Lung (tissue), 12 donors: ENCODE data around the gene ECHS1. TPM values are rescaled to one million over a fixed set of nuclear protein-coding genes. Genes with fewer than 3 reads are reported as not detected.

Source experiments
- ATAC-seq: fragments of 200-7000 bp; cut with Tn5 transposase; one replicate; pipeline ENCODE4 v1.9.1; 2020; ENCODE audit warnings: moderate number of reproducible peaks; ENCODE audit not compliant: insufficient read depth, low FRiP score
- DNase-seq, 3 donors: peaks; one replicate each; pipeline ENCODE4 v3.0.0-alpha.2; 2013 to 2017
- H3K27ac ChIP-seq, 2 donors: one replicate each; pipeline ENCODE4 v1.5.1; 2013; ENCODE audit warnings: mild to moderate bottlenecking in 2 of 2, moderate library complexity in 2 of 2, control low read depth in 1 of 2, inconsistent platforms in 1 of 2, low read depth in 1 of 2, low read length in 1 of 2
- H3K27me3 ChIP-seq, 3 donors: one replicate each; pipeline ENCODE4 v1.5.1; 2013; ENCODE audit warnings: low read length in 2 of 3; ENCODE audit not compliant: control insufficient read depth in 3 of 3, insufficient read depth in 3 of 3
- H3K36me3 ChIP-seq, 4 donors: one replicate each; pipeline ENCODE4 v1.5.1; 2013; ENCODE audit warnings: low read length in 4 of 4, mild to moderate bottlenecking in 1 of 4, moderate library complexity in 1 of 4; ENCODE audit not compliant: control insufficient read depth in 4 of 4, insufficient read depth in 4 of 4
- H3K4me1 ChIP-seq, 5 donors: one replicate each; pipeline ENCODE4 v1.5.1; 2013; ENCODE audit warnings: low read length in 5 of 5, mild to moderate bottlenecking in 2 of 5, moderate library complexity in 1 of 5; ENCODE audit not compliant: control insufficient read depth in 5 of 5, insufficient read depth in 5 of 5
- H3K4me3 ChIP-seq: one replicate; pipeline ENCODE4 v1.5.1; 2013; ENCODE audit warnings: mild to moderate bottlenecking, control low read depth, moderate library complexity
- H3K9ac ChIP-seq, 2 donors: one replicate each; pipeline ENCODE4 v1.5.1; 2013; ENCODE audit warnings: low read length in 2 of 2, control low read depth in 1 of 2; ENCODE audit not compliant: insufficient read depth in 1 of 2
- H3K9me3 ChIP-seq, 4 donors: one replicate each; pipeline ENCODE4 v1.5.1; 2013; ENCODE audit warnings: low read length in 3 of 4, mild to moderate bottlenecking in 1 of 4, moderate library complexity in 1 of 4; ENCODE audit not compliant: control insufficient read depth in 4 of 4, insufficient read depth in 3 of 4
- WGBS, 2 donors: extraction: QIAGEN DNeasy Blood & Tissue Kit; methylation state at CpG; one replicate each; pipeline ENCODE4 v1.1.7; 2013; 5-methylcytosine and 5-hydroxymethylcytosine counted together
- polyA plus RNA-seq, 2 donors: library from polyadenylated mRNA; stranded (reverse); fragments of 200-250 nt; gene quantifications; one replicate each; pipeline ENCODE4 v1.2.1, GENCODE V29; 2013
- total RNA-seq, 2 donors: library from RNA; depleted of rRNA in 1 of 2; stranded (reverse); fragments of >200 nt in 1 of 2; gene quantifications; one replicate each; pipeline ENCODE4 v1.2.1, GENCODE V29; 2014 to 2021
- TF ChIP-seq, protein P1 (sequence below): IDR thresholded peaks from 2 replicates; pipeline ENCODE4 v1.5.1; 2012; ENCODE audit warnings: mild to moderate bottlenecking; ENCODE audit errors: control extremely low read depth, extremely low read depth
- donor health status: control.
- donor health status: control.
- donor health status: Bipolar disorder and iron deficiency.
- donor health status: healthy.
- donor health status: DM: yes; HTN: yes; CAD: no.

The ECHS1 gene
- total and polyA plus RNA-seq, 4 donors, result 44.5 to 83.9 (median 76.7) TPM

DNA sequence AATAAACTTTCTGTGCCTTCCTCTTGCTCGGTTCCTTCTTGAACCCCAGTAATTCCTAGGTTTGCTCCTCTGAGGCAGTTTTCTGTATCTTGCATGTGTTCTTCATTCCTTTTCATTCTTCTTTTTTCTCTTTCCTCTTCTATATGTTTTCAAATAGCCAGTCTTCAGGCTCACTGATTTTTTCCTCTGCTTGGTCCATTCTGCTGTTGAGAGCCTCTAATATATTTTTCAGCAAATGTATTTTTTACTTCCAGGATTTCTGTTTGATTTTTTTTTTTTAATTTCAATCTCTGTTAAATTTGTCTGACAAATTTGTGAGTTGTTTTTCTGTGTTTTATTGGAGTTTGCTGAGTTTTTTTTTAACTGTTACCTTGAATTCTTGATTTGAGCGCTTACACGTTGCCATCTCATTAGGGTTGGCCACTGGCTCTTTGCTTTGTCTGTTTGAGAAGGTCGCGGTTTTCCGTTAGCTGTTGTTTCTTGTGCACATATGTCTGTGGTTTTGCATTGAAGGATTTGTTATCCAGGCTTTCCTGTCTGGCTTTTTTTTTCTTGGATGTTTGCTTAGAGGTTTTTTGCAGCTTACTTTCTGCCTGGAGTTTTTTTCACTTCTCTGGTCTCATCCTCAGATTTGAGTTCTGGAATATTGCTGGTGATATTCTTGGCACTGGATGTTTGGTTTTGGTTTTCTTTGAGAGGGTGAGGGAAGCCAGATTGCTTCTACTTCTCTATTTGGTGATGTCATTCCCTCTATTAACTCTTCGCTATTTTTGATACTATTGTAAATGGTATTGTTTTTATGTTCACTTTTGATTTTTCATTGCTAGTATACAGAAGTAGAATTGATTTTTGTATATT, 38.6 kb upstream of the ECHS1 start:
- TF ChIP-seq, protein P1, sequence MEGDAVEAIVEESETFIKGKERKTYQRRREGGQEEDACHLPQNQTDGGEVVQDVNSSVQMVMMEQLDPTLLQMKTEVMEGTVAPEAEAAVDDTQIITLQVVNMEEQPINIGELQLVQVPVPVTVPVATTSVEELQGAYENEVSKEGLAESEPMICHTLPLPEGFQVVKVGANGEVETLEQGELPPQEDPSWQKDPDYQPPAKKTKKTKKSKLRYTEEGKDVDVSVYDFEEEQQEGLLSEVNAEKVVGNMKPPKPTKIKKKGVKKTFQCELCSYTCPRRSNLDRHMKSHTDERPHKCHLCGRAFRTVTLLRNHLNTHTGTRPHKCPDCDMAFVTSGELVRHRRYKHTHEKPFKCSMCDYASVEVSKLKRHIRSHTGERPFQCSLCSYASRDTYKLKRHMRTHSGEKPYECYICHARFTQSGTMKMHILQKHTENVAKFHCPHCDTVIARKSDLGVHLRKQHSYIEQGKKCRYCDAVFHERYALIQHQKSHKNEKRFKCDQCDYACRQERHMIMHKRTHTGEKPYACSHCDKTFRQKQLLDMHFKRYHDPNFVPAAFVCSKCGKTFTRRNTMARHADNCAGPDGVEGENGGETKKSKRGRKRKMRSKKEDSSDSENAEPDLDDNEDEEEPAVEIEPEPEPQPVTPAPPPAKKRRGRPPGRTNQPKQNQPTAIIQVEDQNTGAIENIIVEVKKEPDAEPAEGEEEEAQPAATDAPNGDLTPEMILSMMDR, result no peak
- Histone ChIP-seq H3K27me3 (no peaks in the 10 kb centered on the region), H3K27ac (no peak overlapping the region), H3K36me3 (peaks cover 8 to 69% (median 43%) of the 10 kb centered on the region in 4 donors), H3K9ac (no peak overlapping the region), H3K9me3 (peaks cover 2 to 16% (median 6%) of the 10 kb centered on the region in 4 donors), H3K4me1 (no peaks in the 10 kb centered on the region), H3K4me3 (no peak overlapping the region)
- no peak for ATAC-seq
- DNase-seq, result no peak
- 97 to 99% methylated on average over 7 of the region's 7 CpGs for WGBS, 2 donors

DNA sequence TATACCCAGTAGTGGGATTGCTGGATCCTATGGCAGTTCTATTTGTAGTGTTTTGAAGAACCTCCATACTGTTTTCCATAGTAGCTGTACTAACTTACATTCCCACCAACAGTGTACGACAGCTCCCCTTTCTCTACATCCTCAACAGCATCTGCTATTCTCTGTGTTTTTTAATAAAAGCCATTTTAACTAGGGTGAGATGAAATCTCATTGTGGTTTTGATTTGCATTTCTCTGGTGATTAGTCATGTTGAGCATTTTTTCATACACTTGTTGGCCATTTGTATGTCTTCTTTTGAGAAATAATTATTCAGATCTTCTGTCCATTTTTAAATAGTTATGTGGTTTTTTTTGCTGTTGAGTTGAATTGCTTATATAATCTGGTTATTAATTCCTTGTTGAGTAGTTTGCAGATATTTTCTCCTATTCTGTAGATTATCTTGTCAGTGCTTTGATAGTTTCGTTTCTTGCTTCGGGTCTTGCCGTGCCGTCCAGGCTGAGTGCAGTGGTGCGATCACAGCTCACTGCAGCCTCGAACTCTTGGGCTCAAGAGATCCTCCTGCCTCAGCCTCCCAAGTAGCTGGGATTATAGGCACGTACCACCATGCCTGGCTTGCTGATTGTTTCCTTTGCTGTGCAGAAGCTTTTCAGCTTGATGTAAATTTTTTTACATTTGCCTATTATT, 32.8 kb upstream of the ECHS1 start:
- 87 to 94% methylated on average over 8 of the region's 8 CpGs for WGBS, 2 donors
- Histone ChIP-seq H3K4me1 (no peaks in the 10 kb centered on the region), H3K9me3 (peaks cover 0 to 5% (median 3%) of the 10 kb centered on the region in 4 donors), H3K4me3 (no peak overlapping the region), H3K9ac (no peak overlapping the region), H3K36me3 (peaks cover 17 to 81% (median 40%) of the 10 kb centered on the region in 4 donors), H3K27me3 (no peaks in the 10 kb centered on the region), H3K27ac (no peak overlapping the region)
- no peak for ATAC-seq
- TF ChIP-seq, protein P1, result no peak
- DNase-seq, result no peak

DNA sequence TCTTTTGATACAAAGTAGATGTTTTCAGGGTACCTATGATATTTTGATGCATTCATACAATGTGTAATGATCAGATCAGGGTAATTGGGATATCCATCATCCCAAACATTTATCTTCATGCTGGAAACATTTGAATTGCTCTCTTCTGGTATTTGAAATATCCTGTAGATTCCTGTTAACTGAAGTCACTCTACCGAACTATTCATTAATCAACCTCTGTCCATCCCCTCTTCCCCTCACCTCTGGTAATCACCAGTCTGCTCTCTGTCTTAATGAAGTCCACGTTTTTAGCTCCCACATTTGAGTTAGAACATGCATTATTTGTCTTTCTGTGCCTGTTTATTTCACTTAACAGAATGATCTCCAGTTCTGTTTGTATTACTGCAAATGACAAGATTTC, 32.1 kb upstream of the ECHS1 start:
- DNase-seq, result no peak
- TF ChIP-seq, protein P1, result no peak
- peaks cover 14 to 77% (median 38%) of the 10 kb centered on the region in 4 donors for H3K36me3 ChIP-seq

More for the DNA sequence above, 32.1 kb upstream of the ECHS1 start:
- Histone ChIP-seq H3K27me3 (no peaks in the 10 kb centered on the region), H3K27ac (no peak overlapping the region), H3K9me3 (peaks cover 0 to 3% (median 1%) of the 10 kb centered on the region in 4 donors), H3K4me1 (no peaks in the 10 kb centered on the region), H3K9ac (no peak overlapping the region), H3K4me3 (no peak overlapping the region)
- WGBS, 2 donors, result 68 to 78% methylated on average over 2 of the region's 2 CpGs
- ATAC-seq, result no peak
